H1 (cell line): ENCODE measurements around the gene SMTNL1. TPM values are rescaled to one million over a fixed set of nuclear protein-coding genes. Genes with fewer than 3 reads are reported as not detected.

Experiments
- BACH1 ChIP-seq: IDR thresholded peaks from 2 replicates; pipeline ENCODE4 v1.6.1; 2012; ENCODE audit warnings: low read length, improper control_type of control experiment
- EGR1 ChIP-seq: IDR thresholded peaks from 2 replicates; pipeline ENCODE4 v1.6.1; 2011; ENCODE audit warnings: low read depth, low read length, borderline replicate concordance
- POLR2A ChIP-seq, 2 experiments: IDR thresholded peaks; 1 replicate in 1 of 2; 2 replicates in 1 of 2; pipeline ENCODE4 v1.6.1; 2011; ENCODE audit warnings: low read depth in 2 of 2, low read length in 2 of 2, mild to moderate bottlenecking in 2 of 2; ENCODE audit errors: control extremely low read depth in 1 of 2
- RBBP5 ChIP-seq: IDR thresholded peaks from 2 replicates; pipeline ENCODE4 v1.7.1; 2012; ENCODE audit warnings: low read depth, mild to moderate bottlenecking, inconsistent platforms, low read length, moderate library complexity, borderline replicate concordance
- RXRA ChIP-seq: IDR thresholded peaks from 2 replicates; pipeline ENCODE4 v1.6.1; 2011; ENCODE audit warnings: low read depth, mild to moderate bottlenecking, low read length, moderate library complexity; ENCODE audit not compliant: insufficient read depth
- TAF1 ChIP-seq: IDR thresholded peaks from 2 replicates; pipeline ENCODE4 v1.6.1; 2011; ENCODE audit warnings: mild to moderate bottlenecking, low read depth, low read length
- USF2 ChIP-seq: IDR thresholded peaks from 2 replicates; pipeline ENCODE4 v1.6.1; 2011; ENCODE audit warnings: low read length, improper control_type of control experiment
- polyA plus RNA-seq, 7 experiments: library from polyadenylated mRNA; depleted of rRNA in 3 of 7; stranded (reverse) in 5 of 7; unstranded in 2 of 7; fragments of >200 nt in 5 of 7; fragments of 200-250 nt in 2 of 7; gene quantifications; 1 replicate in 5 of 7; 2 replicates in 1 of 7; 4 replicates in 1 of 7; pipeline versions ENCODE4 v1.2.1 to v1.2.3, GENCODE V29; 2011 to 2013; ENCODE audit warnings: missing spikeins in 2 of 7, mixed read lengths in 2 of 7
- total RNA-seq: library from RNA; stranded (reverse); fragmentation: NEBNext Ultra II Directional; extraction: Animal tissue kit (Norgen Biotek cat#: 25700); gene quantifications from 2 replicates; pipeline ENCODE4 v1.2.1, GENCODE V29; 2021
- TF ChIP-seq, protein P1 (sequence below): fragments of 300-600 bp; sonication (generic); IDR thresholded peaks from 2 replicates; pipeline ENCODE4 v1.7.1; 2012; ENCODE audit warnings: low read length, moderate library complexity, mild to moderate bottlenecking, inconsistent platforms; ENCODE audit not compliant: insufficient replicate concordance
- TF ChIP-seq, protein P2 (sequence below): IDR thresholded peaks from 2 replicates; pipeline ENCODE4 v1.6.1; 2011; ENCODE audit warnings: low read depth, mild to moderate bottlenecking, low read length; ENCODE audit not compliant: insufficient read depth
- TF ChIP-seq, protein P3 (sequence below): IDR thresholded peaks from 2 replicates; pipeline ENCODE4 v1.6.1; 2012; ENCODE audit warnings: inconsistent platforms

The SMTNL1 gene
- total and polyA plus RNA-seq, 2 of the 8 experiments (the other 6 are each of a cell fraction or from before 2014, with no cell fraction given) = 0.18 TPM; not detected in 1

DNA sequence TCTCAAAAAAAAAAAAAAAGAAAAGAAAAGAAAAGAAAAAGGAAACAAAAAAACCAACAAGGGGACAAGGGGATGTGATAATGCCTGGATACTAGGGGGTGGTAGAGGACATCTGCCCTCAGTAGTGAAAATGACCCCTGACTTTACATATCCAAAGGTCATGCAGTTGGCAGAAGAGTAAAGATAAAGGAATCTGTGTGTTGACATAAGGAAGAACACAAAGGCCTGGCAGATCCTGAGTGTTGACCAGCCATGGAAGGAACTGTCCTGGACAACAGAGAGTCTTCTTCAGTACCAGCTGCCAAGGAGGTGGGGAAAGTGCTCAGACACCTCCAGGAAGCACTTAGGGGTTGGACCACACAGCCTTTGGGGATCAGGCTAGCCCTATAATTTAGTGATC is 34.5 kb upstream of the SMTNL1 start (continued):
- TF ChIP-seq, protein P1, sequence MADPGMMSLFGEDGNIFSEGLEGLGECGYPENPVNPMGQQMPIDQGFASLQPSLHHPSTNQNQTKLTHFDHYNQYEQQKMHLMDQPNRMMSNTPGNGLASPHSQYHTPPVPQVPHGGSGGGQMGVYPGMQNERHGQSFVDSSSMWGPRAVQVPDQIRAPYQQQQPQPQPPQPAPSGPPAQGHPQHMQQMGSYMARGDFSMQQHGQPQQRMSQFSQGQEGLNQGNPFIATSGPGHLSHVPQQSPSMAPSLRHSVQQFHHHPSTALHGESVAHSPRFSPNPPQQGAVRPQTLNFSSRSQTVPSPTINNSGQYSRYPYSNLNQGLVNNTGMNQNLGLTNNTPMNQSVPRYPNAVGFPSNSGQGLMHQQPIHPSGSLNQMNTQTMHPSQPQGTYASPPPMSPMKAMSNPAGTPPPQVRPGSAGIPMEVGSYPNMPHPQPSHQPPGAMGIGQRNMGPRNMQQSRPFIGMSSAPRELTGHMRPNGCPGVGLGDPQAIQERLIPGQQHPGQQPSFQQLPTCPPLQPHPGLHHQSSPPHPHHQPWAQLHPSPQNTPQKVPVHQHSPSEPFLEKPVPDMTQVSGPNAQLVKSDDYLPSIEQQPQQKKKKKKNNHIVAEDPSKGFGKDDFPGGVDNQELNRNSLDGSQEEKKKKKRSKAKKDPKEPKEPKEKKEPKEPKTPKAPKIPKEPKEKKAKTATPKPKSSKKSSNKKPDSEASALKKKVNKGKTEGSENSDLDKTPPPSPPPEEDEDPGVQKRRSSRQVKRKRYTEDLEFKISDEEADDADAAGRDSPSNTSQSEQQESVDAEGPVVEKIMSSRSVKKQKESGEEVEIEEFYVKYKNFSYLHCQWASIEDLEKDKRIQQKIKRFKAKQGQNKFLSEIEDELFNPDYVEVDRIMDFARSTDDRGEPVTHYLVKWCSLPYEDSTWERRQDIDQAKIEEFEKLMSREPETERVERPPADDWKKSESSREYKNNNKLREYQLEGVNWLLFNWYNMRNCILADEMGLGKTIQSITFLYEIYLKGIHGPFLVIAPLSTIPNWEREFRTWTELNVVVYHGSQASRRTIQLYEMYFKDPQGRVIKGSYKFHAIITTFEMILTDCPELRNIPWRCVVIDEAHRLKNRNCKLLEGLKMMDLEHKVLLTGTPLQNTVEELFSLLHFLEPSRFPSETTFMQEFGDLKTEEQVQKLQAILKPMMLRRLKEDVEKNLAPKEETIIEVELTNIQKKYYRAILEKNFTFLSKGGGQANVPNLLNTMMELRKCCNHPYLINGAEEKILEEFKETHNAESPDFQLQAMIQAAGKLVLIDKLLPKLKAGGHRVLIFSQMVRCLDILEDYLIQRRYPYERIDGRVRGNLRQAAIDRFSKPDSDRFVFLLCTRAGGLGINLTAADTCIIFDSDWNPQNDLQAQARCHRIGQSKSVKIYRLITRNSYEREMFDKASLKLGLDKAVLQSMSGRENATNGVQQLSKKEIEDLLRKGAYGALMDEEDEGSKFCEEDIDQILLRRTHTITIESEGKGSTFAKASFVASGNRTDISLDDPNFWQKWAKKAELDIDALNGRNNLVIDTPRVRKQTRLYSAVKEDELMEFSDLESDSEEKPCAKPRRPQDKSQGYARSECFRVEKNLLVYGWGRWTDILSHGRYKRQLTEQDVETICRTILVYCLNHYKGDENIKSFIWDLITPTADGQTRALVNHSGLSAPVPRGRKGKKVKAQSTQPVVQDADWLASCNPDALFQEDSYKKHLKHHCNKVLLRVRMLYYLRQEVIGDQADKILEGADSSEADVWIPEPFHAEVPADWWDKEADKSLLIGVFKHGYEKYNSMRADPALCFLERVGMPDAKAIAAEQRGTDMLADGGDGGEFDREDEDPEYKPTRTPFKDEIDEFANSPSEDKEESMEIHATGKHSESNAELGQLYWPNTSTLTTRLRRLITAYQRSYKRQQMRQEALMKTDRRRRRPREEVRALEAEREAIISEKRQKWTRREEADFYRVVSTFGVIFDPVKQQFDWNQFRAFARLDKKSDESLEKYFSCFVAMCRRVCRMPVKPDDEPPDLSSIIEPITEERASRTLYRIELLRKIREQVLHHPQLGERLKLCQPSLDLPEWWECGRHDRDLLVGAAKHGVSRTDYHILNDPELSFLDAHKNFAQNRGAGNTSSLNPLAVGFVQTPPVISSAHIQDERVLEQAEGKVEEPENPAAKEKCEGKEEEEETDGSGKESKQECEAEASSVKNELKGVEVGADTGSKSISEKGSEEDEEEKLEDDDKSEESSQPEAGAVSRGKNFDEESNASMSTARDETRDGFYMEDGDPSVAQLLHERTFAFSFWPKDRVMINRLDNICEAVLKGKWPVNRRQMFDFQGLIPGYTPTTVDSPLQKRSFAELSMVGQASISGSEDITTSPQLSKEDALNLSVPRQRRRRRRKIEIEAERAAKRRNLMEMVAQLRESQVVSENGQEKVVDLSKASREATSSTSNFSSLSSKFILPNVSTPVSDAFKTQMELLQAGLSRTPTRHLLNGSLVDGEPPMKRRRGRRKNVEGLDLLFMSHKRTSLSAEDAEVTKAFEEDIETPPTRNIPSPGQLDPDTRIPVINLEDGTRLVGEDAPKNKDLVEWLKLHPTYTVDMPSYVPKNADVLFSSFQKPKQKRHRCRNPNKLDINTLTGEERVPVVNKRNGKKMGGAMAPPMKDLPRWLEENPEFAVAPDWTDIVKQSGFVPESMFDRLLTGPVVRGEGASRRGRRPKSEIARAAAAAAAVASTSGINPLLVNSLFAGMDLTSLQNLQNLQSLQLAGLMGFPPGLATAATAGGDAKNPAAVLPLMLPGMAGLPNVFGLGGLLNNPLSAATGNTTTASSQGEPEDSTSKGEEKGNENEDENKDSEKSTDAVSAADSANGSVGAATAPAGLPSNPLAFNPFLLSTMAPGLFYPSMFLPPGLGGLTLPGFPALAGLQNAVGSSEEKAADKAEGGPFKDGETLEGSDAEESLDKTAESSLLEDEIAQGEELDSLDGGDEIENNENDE = no peak
- no peak for TF ChIP-seq BACH1
- no peak for TF ChIP-seq EGR1
- TF ChIP-seq POLR2A (IDR thresholded peaks at IDR 0.05; ENCODE audit: control extremely low read depth in 1 of 2, low read depth in 2 of 2, low read length in 2 of 2) = no peak
- no peak for TF ChIP-seq USF2
- no peak for TF ChIP-seq RXRA
- TF ChIP-seq, protein P2, sequence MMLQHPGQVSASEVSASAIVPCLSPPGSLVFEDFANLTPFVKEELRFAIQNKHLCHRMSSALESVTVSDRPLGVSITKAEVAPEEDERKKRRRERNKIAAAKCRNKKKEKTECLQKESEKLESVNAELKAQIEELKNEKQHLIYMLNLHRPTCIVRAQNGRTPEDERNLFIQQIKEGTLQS = no peak
- TF ChIP-seq, protein P3, sequence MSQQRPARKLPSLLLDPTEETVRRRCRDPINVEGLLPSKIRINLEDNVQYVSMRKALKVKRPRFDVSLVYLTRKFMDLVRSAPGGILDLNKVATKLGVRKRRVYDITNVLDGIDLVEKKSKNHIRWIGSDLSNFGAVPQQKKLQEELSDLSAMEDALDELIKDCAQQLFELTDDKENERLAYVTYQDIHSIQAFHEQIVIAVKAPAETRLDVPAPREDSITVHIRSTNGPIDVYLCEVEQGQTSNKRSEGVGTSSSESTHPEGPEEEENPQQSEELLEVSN = no peak
- no peak for TF ChIP-seq TAF1
- no peak for TF ChIP-seq RBBP5
